ENCODE results near the gene DHRS7C. TPM values are rescaled to one million over a fixed set of nuclear protein-coding genes. Genes with fewer than 3 reads are reported as not detected.

The DHRS7C gene
- total RNA-seq, 2 donors from 2014 or later: not detected

DNA sequence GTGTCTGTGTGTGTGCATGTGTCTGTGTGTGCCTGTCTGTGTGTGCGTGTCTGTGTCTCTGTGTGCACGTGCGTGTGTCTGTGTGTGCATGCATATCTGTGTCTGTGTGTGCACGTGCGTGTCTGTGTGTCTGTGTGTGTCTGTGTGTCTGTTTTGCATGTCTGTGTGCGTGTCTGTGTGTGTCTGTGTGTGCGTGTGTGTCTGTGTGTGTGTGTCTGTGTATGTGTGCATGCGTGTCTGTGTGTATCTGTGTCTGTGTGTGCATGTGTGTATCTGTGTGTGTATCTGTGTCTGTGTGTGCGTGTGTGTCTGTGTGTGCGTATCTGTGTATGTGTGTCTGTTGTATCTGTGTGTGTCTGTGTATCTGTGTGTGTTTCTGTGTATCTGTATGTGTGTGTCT, 25.1 kb upstream of the DHRS7C start:
- Histone ChIP-seq H3K4me1 (replicated peaks) (no peaks in the 10 kb centered on the region), H3K27ac (no peak overlapping the region)
- 98% methylated on average over 10 of the region's 10 CpGs for WGBS

DNA sequence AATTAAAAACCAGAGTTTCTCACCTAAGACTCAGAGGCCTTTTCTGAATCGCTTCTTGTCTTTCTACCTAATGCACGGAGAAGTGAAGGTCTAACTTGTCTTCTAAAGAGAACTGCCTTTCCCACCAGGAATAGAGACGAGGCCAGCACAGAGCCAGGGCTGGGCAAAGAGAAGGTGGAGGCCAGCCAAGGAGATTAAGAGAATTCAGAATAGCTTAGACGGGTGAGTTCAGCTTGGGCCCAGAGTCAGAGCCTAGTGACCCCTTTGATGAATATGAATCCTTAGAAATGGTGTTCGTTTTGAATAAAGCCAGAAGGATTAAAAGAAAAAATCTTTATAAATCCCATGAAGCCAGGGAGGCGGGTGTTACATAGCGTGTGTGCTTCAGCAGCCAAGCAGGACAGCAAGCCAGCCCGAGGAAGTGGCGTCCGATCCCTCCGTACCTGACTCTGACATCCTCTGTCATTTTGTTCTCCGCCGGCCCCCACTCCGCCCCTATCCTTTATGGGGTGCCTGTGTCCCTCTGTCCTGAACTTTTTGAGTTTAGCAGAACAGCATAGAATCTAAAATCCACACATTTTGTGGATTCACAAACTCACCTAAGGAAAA, 23.0 kb upstream of the DHRS7C start:
- intact Hi-C loops (cut with DNase I): loop anchor here (5.0 kb wide), 1 partner anchor 43 kb away; no protein-coding TSS in a partner anchor
- H3K4me3 ChIP-seq: no peak overlapping the region
- 85% methylated on average over 14 of the region's 14 CpGs for WGBS
- no peaks in the 10 kb centered on the region for H3K9me3 ChIP-seq
- H3K27me3 ChIP-seq (replicated peaks; ENCODE audit: insufficient read depth): no peaks in the 10 kb centered on the region
- TF ChIP-seq POLR2A (IDR thresholded peaks at IDR 0.05): no peak
- TF ChIP-seq, protein P1, sequence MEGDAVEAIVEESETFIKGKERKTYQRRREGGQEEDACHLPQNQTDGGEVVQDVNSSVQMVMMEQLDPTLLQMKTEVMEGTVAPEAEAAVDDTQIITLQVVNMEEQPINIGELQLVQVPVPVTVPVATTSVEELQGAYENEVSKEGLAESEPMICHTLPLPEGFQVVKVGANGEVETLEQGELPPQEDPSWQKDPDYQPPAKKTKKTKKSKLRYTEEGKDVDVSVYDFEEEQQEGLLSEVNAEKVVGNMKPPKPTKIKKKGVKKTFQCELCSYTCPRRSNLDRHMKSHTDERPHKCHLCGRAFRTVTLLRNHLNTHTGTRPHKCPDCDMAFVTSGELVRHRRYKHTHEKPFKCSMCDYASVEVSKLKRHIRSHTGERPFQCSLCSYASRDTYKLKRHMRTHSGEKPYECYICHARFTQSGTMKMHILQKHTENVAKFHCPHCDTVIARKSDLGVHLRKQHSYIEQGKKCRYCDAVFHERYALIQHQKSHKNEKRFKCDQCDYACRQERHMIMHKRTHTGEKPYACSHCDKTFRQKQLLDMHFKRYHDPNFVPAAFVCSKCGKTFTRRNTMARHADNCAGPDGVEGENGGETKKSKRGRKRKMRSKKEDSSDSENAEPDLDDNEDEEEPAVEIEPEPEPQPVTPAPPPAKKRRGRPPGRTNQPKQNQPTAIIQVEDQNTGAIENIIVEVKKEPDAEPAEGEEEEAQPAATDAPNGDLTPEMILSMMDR (IDR thresholded peaks at IDR 0.05): no peak
- no peak for TF ChIP-seq POLR2AphosphoS5 (IDR thresholded peaks at IDR 0.05)
- H3K36me3 ChIP-seq: no peaks in the 10 kb centered on the region
- H3K4me1 ChIP-seq (replicated peaks): no peaks in the 10 kb centered on the region
- no peak overlapping the region for H3K27ac ChIP-seq
- no peak for DNase-seq (ENCODE audit: low spot score)

More for the DNA sequence above, 25.1 kb upstream of the DHRS7C start:
- H3K36me3 ChIP-seq: no peaks in the 10 kb centered on the region
- no peak for TF ChIP-seq POLR2A (IDR thresholded peaks at IDR 0.05)
- TF ChIP-seq, protein P1 (IDR thresholded peaks at IDR 0.05): no peak
- no peak for TF ChIP-seq POLR2AphosphoS5 (IDR thresholded peaks at IDR 0.05)
- no peaks in the 10 kb centered on the region for H3K27me3 ChIP-seq (replicated peaks; ENCODE audit: insufficient read depth)
- no peak overlapping the region for H3K4me3 ChIP-seq
- no peak for DNase-seq (ENCODE audit: low spot score)
- intact Hi-C loops (cut with DNase I): no loop called here
- no peaks in the 10 kb centered on the region for H3K9me3 ChIP-seq

DNA sequence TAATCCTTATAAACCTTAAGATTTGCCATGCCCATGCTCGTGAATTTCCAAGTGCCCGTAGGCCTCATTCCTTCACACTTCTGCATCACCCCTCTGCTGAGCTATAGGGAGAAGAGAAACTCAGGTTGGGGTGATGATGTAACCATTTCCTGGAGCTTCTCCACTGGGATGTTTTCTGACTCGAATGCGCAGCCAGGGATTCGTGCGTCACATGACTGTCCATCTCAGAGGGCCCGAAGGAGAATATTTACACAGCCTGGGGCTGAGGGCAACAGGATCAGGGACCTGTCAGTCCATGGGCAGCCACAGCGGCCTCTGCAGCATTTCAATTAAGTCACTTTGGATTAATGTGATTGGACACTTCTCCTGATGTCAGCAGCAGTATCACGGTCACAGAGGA, 21.8 kb upstream of the DHRS7C start:
- no peak overlapping the region for H3K4me3 ChIP-seq
- no peaks in the 10 kb centered on the region for H3K9me3 ChIP-seq
- H3K4me1 ChIP-seq (replicated peaks): no peaks in the 10 kb centered on the region
- no peak overlapping the region for H3K27ac ChIP-seq
- H3K36me3 ChIP-seq: no peaks in the 10 kb centered on the region
- intact Hi-C loops (cut with DNase I): loop anchor here (5.0 kb wide), 1 partner anchor 44 kb away; no protein-coding TSS in a partner anchor
- no peak for DNase-seq (ENCODE audit: low spot score)
- WGBS: 86% methylated on average over 9 of the region's 9 CpGs
- H3K27me3 ChIP-seq (replicated peaks; ENCODE audit: insufficient read depth): no peaks in the 10 kb centered on the region
- TF ChIP-seq, protein P1 (IDR thresholded peaks at IDR 0.05): no peak
- TF ChIP-seq POLR2A (IDR thresholded peaks at IDR 0.05): no peak
- TF ChIP-seq POLR2AphosphoS5 (IDR thresholded peaks at IDR 0.05): no peak

DNA sequence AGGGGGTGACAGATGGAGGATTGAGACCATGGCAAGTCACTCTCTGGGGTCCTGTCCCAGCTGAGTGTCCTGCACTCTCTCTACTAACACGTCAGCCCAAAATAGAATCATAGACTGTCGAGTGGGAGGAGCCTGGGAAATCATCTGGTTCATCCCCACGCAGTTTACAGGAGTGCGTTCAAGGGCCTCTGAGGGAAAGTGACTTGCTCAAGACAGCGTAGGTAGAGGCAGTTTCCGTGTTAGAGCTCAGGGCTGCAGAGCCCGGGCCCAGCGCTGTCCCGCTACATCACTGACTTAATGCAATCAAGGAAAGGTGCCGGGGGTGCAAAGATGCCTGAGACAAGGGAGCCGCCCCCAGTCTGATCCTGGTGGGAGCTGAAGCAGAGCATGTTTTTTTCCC, 20.1 kb upstream of the DHRS7C start:
- no peaks in the 10 kb centered on the region for H3K4me1 ChIP-seq (replicated peaks)
- H3K27me3 ChIP-seq (replicated peaks; ENCODE audit: insufficient read depth): no peaks in the 10 kb centered on the region
- no peaks in the 10 kb centered on the region for H3K9me3 ChIP-seq
- H3K27ac ChIP-seq: no peak overlapping the region
- WGBS: 59% methylated on average over 11 of the region's 11 CpGs
- H3K4me3 ChIP-seq: no peak overlapping the region
- H3K36me3 ChIP-seq: no peaks in the 10 kb centered on the region
- TF ChIP-seq POLR2A (IDR thresholded peaks at IDR 0.05): no peak
- TF ChIP-seq POLR2AphosphoS5 (IDR thresholded peaks at IDR 0.05): no peak
- TF ChIP-seq, protein P1 (IDR thresholded peaks at IDR 0.05): no peak
- intact Hi-C loops (cut with DNase I): loop anchor here (5.0 kb wide), 1 partner anchor 46 kb away; no protein-coding TSS in a partner anchor
- no peak for DNase-seq (ENCODE audit: low spot score)

DNA sequence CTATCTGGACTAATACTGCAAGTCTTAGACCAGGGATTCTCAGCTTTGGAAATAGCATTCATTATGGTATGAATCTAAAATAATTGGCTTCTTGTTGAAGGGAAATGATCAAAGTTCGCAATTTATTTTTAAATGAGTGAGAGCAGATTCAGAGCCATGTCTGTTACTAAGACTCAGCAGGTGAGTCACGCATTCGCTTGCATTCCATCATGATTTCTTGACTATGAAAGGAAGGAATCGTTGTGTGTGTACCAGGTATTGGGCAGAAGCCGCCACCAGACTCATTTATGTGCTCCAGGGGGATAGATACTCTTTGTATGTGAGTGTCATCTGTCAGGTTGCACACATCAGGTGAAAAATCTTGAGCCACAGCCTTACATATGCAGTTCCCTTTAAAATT, 19.7 kb upstream of the DHRS7C start:
- no peaks in the 10 kb centered on the region for H3K27me3 ChIP-seq (replicated peaks; ENCODE audit: insufficient read depth)
- no peak overlapping the region for H3K4me3 ChIP-seq
- DNase-seq (ENCODE audit: low spot score): no peak
- intact Hi-C loops (cut with DNase I): loop anchor here (5.0 kb wide), 1 partner anchor 46 kb away; no protein-coding TSS in a partner anchor
- TF ChIP-seq POLR2A (IDR thresholded peaks at IDR 0.05) (no peak), POLR2AphosphoS5 (IDR thresholded peaks at IDR 0.05) (no peak)
- TF ChIP-seq, protein P1 (IDR thresholded peaks at IDR 0.05): no peak
- H3K36me3 ChIP-seq: no peaks in the 10 kb centered on the region
- WGBS: 92% methylated on average over 5 of the region's 5 CpGs
- H3K9me3 ChIP-seq: no peaks in the 10 kb centered on the region
- no peak overlapping the region for H3K27ac ChIP-seq
- H3K4me1 ChIP-seq (replicated peaks): no peaks in the 10 kb centered on the region

Measured in prostate gland (tissue), 2 donors.